H4 (cell line): ENCODE measurements around the gene AP2B1. TPM values are rescaled to one million over a fixed set of nuclear protein-coding genes. Genes with fewer than 3 reads are reported as not detected.

ENCODE experiments used
- DNase-seq: peaks from one replicate; pipeline ENCODE4 v3.0.0-alpha.2; 2015; ENCODE audit warnings: low spot score
- total RNA-seq: library from RNA; depleted of rRNA; stranded (reverse); fragments of >200 nt; shearing (Covaris generic); gene quantifications from 2 replicates; pipeline ENCODE4 v1.2.3, GENCODE V29; 2014; rRNA removed

The AP2B1 gene
- total RNA-seq, 1 experiment from 2014 or later, result 57.2 TPM

DNA sequence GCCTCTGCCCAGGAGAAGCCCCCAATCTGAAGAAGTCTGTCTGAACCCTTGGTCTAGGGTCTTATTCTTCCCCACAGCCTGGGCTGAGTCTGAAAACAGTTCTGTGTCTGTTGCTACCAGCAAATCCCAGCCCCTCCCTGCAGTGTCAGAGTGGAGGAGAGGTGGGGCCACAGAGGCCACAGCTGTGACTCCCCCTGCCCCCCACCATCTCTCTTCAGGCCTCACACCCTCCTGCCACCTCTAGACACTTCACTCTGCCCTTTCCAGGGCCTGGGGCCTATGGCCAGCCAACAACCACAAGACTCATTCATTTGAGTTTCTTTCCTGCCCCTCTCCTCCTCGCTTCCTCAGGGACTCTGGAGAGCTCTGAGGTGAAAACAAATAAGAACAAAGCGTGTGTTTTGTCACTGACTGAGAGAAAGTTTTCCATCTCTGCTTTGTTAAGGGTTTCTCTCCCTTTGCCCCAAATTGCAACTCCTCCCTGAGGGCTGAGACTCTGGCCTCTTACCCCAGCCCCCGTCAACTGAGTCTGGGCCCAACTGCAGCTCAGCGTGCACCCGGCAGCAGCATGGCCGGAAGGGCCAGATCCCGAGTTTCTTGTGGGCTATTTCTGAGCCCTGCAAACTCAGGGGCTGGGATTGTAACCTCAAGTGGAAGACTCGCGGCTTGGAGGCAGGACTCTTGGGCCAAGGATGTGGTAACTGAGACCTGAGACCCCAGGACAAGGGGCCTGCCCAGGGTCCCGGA lies 186.7 kb downstream of the AP2B1 start:
- no peak for DNase-seq

DNA sequence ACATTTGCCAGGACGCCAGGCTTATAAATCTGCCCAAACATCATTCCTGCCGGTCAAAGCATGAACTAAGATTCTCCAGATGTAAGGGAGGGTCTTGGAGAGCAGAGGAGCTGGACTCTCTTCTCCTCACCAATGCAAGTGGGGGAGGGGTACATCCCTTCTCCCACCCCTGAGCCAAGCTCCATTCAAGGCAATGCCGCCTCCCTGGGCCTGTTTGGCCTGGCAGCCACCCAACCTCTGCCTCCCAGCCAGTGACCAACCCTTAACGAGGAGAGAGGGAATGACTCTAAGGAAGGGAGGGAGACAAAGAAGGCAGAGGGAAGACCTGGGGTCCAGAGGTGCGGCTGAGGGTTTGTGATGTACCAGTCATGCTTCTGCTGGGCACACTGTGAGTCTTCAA lies 187.4 kb downstream of the AP2B1 start:
- peak; percentile 64 for DNase-seq

DNA sequence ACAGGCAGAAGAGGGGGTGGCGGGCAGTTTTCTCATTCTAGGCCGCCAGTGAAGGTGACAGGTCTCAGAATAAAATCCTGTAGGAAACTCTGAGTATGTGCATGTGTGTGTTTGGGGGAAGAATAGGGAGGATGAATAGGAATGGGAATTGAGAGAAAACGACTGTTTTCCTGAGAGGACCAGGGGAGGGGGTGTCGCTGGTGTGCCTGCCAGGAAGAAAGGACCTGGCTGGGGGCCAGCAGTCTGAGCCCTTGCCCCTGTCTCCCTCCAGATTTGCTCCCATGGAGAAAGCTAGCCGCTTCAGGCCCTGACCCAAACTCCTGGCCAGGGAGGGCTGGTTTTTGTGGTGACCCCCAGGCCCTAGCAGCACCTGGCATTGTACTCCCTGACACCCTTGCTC lies 187.9 kb downstream of the AP2B1 start:
- DNase-seq, result no peak

DNA sequence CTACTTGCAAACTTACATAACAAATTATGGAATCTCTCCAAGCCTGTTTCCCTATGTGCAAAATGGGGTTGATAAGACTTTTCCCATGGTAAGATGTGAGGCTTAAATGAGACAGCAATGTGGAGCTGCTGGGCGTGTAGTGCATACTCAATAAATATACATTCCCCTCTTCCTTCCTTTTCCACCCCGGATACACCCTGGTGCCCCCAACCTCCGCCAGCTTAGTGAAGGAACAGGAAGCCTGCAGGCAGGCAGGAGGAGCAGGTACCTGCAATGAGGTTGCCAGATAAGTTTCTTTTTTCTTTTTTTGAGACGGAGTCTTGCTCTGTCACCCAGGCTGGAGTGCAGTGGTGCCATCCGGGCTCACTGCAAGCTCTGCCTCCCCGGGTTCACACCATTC lies 188.5 kb downstream of the AP2B1 start:
- DNase-seq, result no peak

Other genes with a start within 250 kb of the AP2B1 start
- gene SLFN11, start 213.7 kb upstream of the AP2B1 start, total RNA-seq, result 37.0 and 47.6 TPM in 2 replicates
- 17.4 and 19.8 TPM in 2 replicates for gene SLFN12, start 154.8 kb upstream of the AP2B1 start, total RNA-seq
- gene SLFN13, start 138.6 kb upstream of the AP2B1 start, total RNA-seq, result 0.25 and 0.85 TPM in 2 replicates
- 0.06 and 0.31 TPM in 2 replicates for gene SLFN12L, start 49.6 kb upstream of the AP2B1 start, total RNA-seq
- not detected in 2 replicates for gene SLFN14, start 26.5 kb upstream of the AP2B1 start, total RNA-seq
- gene PEX12, start 8.8 kb upstream of the AP2B1 start, total RNA-seq, result 11.1 and 13.7 TPM in 2 replicates
- 6.2 and 6.4 TPM in 2 replicates for gene RASL10B, start 144.3 kb downstream of the AP2B1 start, total RNA-seq
- 0.04 TPM in 2 replicates for gene GAS2L2, start 165.9 kb downstream of the AP2B1 start, total RNA-seq
- not detected in 2 replicates for gene C17orf50, start 173.6 kb downstream of the AP2B1 start, total RNA-seq
- gene MMP28, start 208.3 kb downstream of the AP2B1 start, total RNA-seq, result 0.68 TPM in 1 of 2 replicates, not detected in the other
- 17.8 and 19.8 TPM in 2 replicates for gene TAF15, start 222.2 kb downstream of the AP2B1 start, total RNA-seq